HCT116 (cell line): ENCODE measurements around the gene MECP2. TPM values are rescaled to one million over a fixed set of nuclear protein-coding genes. Genes with fewer than 3 reads are reported as not detected.

Source experiments
- ATAC-seq: fragments of 200-7000 bp; cut with Tn5 transposase; 2 replicates; pipeline ENCODE4 v1.9.1; 2020; ENCODE audit warnings: mild to moderate bottlenecking, moderate library complexity
- BruUV-seq: library from RNA; stranded (reverse); fragments of 400-500 nt; replicated peaks from 2 replicates; lab custom pipeline; 2021; lab: Mats Ljungman, UMichigan
- CTCF ChIA-PET: fragments of 300-600 bp; sonication (Branson Sonifier 250); formaldehyde crosslinking; loops from one replicate; lab custom pipeline; 2021; ENCODE audit warnings: antibody characterized with exemption; lab: Charles Lee
- POLR2A ChIA-PET: fragments of 300-600, 350-600 bp; sonication (Branson Sonifier 250); formaldehyde crosslinking; loops from one replicate; lab custom pipeline; 2021; ENCODE audit warnings: antibody characterized with exemption; lab: Charles Lee
- RAD21 ChIA-PET, 2 experiments: fragments of 300-600 bp; sonication (Branson Sonifier 250); formaldehyde crosslinking; loops; one replicate each; lab custom pipeline; 2023; ENCODE audit warnings: low total read pairs in 2 of 2; ENCODE audit not compliant: uncharacterized antibody in 2 of 2, unreplicated experiment in 2 of 2, low non-redundant PET in 1 of 2; lab: Charles Lee
- DNase-seq: peaks from one replicate; pipeline ENCODE4 v3.0.0-alpha.2; 2010; ENCODE audit warnings: low read depth, low spot score
- H2AFZ ChIP-seq: fragments of 200-600 bp; shearing (Covaris generic), sonication (generic); 2 replicates; pipeline ENCODE4 v1.6.1; 2017; ENCODE audit warnings: low read depth, mixed run types, mixed read lengths, antibody characterized with exemption, low read length; ENCODE audit not compliant: poor library complexity, severe bottlenecking
- H3K27ac ChIP-seq: 2 replicates; pipeline ENCODE4 v1.5.1; 2012; ENCODE audit warnings: low read depth, low read length
- H3K27me3 ChIP-seq: fragments of 200-600 bp; sonication (generic); 2 replicates; pipeline ENCODE4 v1.6.1; 2016; ENCODE audit warnings: mixed run types, low read length, mixed read lengths; ENCODE audit not compliant: insufficient read depth
- H3K36me3 ChIP-seq, 2 experiments: fragments of 200-500 bp in 1 of 2; fragments of 200-600 bp in 1 of 2; sonication (Bioruptor generic) in 1 of 2; sonication (generic) in 1 of 2; 2 replicates each; pipeline versions ENCODE4 v1.5.1 to v1.6.1; 2014 to 2016; ENCODE audit warnings: low read length in 2 of 2, inconsistent platforms in 1 of 2, mixed read lengths in 1 of 2, mixed run types in 1 of 2; ENCODE audit not compliant: insufficient read depth in 2 of 2, control insufficient read depth in 1 of 2
- H3K4me1 ChIP-seq, 2 experiments: fragments of 200-600 bp in 1 of 2; sonication (generic) in 1 of 2; 2 replicates each; pipeline versions ENCODE4 v1.5.1 to v1.6.1; 2012 to 2017; ENCODE audit warnings: low read length in 2 of 2, inconsistent platforms in 1 of 2, mild to moderate bottlenecking in 1 of 2, mixed read lengths in 1 of 2, mixed run types in 1 of 2, moderate library complexity in 1 of 2; ENCODE audit not compliant: insufficient read depth in 2 of 2, control insufficient read depth in 1 of 2
- H3K4me2 ChIP-seq: fragments of 200-600 bp; sonication (generic); 2 replicates; pipeline ENCODE4 v1.6.1; 2017; ENCODE audit warnings: mixed run types, low read length, mixed read lengths
- H3K4me3 ChIP-seq, 2 experiments: fragments of 200-600 bp in 1 of 2; sonication (generic) in 1 of 2; replicated peaks in 1 of 2; 2 replicates each; pipeline ENCODE4 v1.5.1; 2011 to 2016; ENCODE audit warnings: low read length in 2 of 2, control low read depth in 1 of 2, low read depth in 1 of 2, mild to moderate bottlenecking in 1 of 2, mixed read lengths in 1 of 2, mixed run types in 1 of 2
- H3K79me2 ChIP-seq: fragments of 200-600 bp; sonication (generic); 2 replicates; pipeline ENCODE4 v1.6.1; 2017; ENCODE audit warnings: mild to moderate bottlenecking, mixed run types, low read length, moderate library complexity, mixed read lengths; ENCODE audit not compliant: insufficient read depth
- H3K9ac ChIP-seq: fragments of 200-600 bp; sonication (generic); 2 replicates; pipeline ENCODE4 v1.6.1; 2016; ENCODE audit warnings: low read length, mixed read lengths
- H3K9me2 ChIP-seq: fragments of 200-600 bp; sonication (generic), shearing (Covaris generic); 2 replicates; pipeline ENCODE4 v1.6.1; 2017; ENCODE audit warnings: mixed run types, mild to moderate bottlenecking, moderate library complexity; ENCODE audit not compliant: insufficient read depth
- H3K9me3 ChIP-seq, 2 experiments: fragments of 200-500 bp in 1 of 2; fragments of 200-600 bp in 1 of 2; sonication (Bioruptor generic) in 1 of 2; sonication (generic) in 1 of 2; 2 replicates each; pipeline ENCODE4 v1.6.1; 2014 to 2017; ENCODE audit warnings: low read length in 2 of 2, mixed read lengths in 2 of 2, inconsistent platforms in 1 of 2, low read depth in 1 of 2, mild to moderate bottlenecking in 1 of 2, mixed run types in 1 of 2, moderate library complexity in 1 of 2; ENCODE audit not compliant: control insufficient read depth in 1 of 2, insufficient read depth in 1 of 2
- H4K20me1 ChIP-seq: fragments of 200-600 bp; sonication (generic), shearing (Covaris generic); 2 replicates; pipeline ENCODE4 v1.6.1; 2017; ENCODE audit warnings: mixed run types, mild to moderate bottlenecking, moderate library complexity; ENCODE audit not compliant: insufficient read depth
- ATF3 ChIP-seq: IDR thresholded peaks from 2 replicates; pipeline ENCODE4 v1.6.1; 2012
- CEBPB ChIP-seq: IDR thresholded peaks from 2 replicates; pipeline ENCODE4 v1.6.1; 2012; ENCODE audit warnings: low read depth
- EGR1 ChIP-seq: IDR thresholded peaks from 2 replicates; pipeline ENCODE4 v1.6.1; 2012; ENCODE audit warnings: low read depth
- ELF1 ChIP-seq: IDR thresholded peaks from 2 replicates; pipeline ENCODE4 v1.6.1; 2012; ENCODE audit warnings: low read depth, borderline replicate concordance
- FOSL1 ChIP-seq: IDR thresholded peaks from 2 replicates; pipeline ENCODE4 v1.6.1; 2012; ENCODE audit warnings: low read depth
- SIN3A ChIP-seq: IDR thresholded peaks from 2 replicates; pipeline ENCODE4 v1.6.1; 2012; ENCODE audit warnings: low read depth
- SRF ChIP-seq: IDR thresholded peaks from 2 replicates; pipeline ENCODE4 v1.6.1; 2012; ENCODE audit warnings: low read depth
- YY1 ChIP-seq: IDR thresholded peaks from 2 replicates; pipeline ENCODE4 v1.6.1; 2011; ENCODE audit warnings: low read length, low read depth, moderate library complexity, mild to moderate bottlenecking; ENCODE audit not compliant: insufficient replicate concordance; ENCODE audit errors: extremely low read depth
- ZBTB33 ChIP-seq: IDR thresholded peaks from 2 replicates; pipeline ENCODE4 v1.6.1; 2011; ENCODE audit warnings: mild to moderate bottlenecking, low read length, moderate library complexity; ENCODE audit not compliant: insufficient replicate concordance; ENCODE audit errors: extremely low read depth
- intact Hi-C: fragments of 100-400 bp; cut with micrococcal nuclease; formaldehyde crosslinking; loops from 2 replicates; pipeline ENCODE4 v1.10.0; 2022
- total RNA-seq: library from RNA; stranded (reverse); gene quantifications from one replicate; pipeline ENCODE4 v1.2.1, GENCODE V29; 2021; ENCODE audit not compliant: unreplicated experiment

Gene MECP2
- total RNA-seq, 1 experiment from 2014 or later, result 32.4 TPM

DNA sequence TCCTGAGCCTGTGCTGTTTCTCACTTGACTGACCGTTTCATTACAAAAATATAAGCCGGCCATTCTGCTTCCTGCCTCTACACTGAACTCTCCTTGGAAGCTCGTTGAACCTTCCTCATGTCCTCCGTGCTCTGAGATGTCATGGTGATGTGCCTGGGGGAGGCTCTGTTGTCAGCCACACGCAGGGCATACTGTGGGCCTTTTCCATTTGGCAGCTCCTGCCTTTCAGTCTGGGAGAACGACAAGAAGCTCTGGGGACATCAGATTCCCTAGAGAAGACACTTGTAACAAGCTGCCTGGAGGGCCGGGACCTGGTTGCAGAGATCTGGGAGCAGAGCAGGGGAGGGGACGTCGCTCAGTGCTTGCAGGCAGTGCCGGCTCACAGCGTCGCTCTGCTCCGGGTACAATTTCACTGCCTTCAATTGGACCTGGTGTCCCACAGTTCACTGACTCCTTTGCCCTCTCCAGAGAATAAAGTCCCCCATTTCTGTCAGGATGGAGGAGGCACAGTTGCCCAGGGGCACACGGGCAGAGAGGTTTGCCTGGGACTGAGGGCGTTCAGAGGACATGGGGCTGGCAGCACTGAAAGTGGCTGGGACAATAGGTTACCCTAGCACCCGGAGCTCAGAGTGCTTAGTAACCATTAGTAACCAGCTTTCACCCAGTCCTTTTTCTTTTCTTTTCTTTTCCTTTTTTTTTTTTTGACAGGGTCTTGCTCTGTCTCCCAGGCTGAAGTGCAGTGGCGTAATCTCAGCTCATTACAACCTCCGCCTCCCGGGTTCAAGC lies 19.1 kb upstream of the MECP2 start:
- POLR2A ChIA-PET, result no interaction called here

More for the DNA sequence above, 19.1 kb upstream of the MECP2 start:
- ATAC-seq (no peak), DNase-seq (no peak)
- Histone ChIP-seq H4K20me1 (no peaks in the 10 kb centered on the region), H3K9ac (no peak overlapping the region), H3K27me3 (no peaks in the 10 kb centered on the region), H3K4me3 (no peak overlapping the region), H3K4me1 (no peaks in the 10 kb centered on the region), H3K4me2 (no peak overlapping the region), H2AFZ (no peak overlapping the region), H3K9me2 (no peaks in the 10 kb centered on the region), H3K27ac (no peak overlapping the region), H3K9me3 (no peaks in the 10 kb centered on the region)
- RAD21 ChIA-PET, result no interaction called here
- BruUV-seq, result no TSS peak
- intact Hi-C loops, result no loop called here
- CTCF ChIA-PET, result no interaction called here
- TF ChIP-seq SRF (no peak), ZBTB33 (no peak), ATF3 (no peak), EGR1 (no peak), ELF1 (no peak), FOSL1 (no peak), YY1 (no peak), SIN3A (no peak), CEBPB (no peak)
- TF ChIP-seq, all 23 proteins: peak for 0
- Histone ChIP-seq H3K79me2 (no peaks in the 10 kb centered on the region), H3K36me3 (no peaks in the 10 kb centered on the region)
